Esophagus mucosa (tissue), 1 donor: ENCODE measurements around the gene IGF2R. TPM values are rescaled to one million over a fixed set of nuclear protein-coding genes. Genes with fewer than 3 reads are reported as not detected.
"Not testable (repeated sequence)": the region's sequence is repeated elsewhere in the genome, so short reads cannot be mapped to it uniquely, and the experiment has no call there.

ENCODE experiments used
- ATAC-seq: fragments of 200-7000 bp; cut with Tn5 transposase; one replicate; pipeline ENCODE4 v1.9.1; 2020
- total RNA-seq: library from RNA; stranded (reverse); gene quantifications from one replicate; pipeline ENCODE4 v1.2.4, GENCODE V29; 2023
- donor health status: DM: yes; HTN: yes; CAD: no.

IGF2R gene
- total RNA-seq, 1 donor from 2014 or later, result 53.5 TPM

GRCh38 chr6:159952289-159953005, 16.4 kb upstream of the IGF2R start:
- no peak for ATAC-seq

DNA sequence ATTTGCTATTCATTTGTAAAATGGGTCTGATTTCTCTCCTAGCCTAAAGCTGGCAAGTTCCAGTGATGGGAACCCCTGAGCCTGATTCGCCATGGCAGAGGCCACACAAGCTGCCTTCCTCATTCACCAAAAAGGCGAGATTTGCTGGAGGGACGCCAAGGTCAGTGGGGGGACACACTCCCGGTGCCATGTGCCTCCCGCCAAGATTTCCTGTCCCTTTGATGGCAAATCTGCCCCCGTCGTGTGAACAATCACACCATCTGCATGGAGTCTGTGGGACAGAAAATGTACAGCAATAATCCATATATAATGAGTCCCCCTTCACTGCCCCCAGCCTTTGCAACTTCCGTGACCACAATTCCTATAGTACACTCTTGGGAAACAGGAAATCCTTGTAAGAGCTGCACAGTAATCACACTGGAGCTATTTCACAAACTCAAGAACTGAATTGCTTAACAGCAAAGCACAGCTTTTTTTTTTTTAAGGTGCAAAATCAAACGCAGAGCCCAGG, 15.7 kb upstream of the IGF2R start:
- ATAC-seq, result peak; percentile 64

DNA sequence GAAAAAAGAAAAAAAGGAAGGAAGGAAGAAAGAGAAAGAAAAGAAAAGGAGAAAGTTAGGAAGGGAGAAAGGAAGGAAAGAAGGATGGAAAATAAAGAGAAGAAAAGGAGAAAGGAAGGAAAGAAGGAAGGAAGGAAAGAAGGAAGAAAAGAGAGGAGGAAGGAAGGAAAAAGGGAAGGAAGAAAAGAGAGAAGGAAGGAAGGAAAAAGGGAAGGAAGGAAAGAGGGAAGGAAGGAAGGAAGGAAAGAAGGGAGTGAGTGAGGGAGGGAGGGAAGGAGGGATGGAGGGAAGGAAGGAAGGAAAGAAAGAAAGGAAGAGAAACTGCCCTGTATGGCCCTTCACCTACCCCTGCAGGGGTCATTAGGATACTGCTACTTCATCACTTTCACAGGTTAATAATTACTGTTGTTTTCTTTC, 12.9 kb upstream of the IGF2R start:
- ATAC-seq, result no peak

GRCh38 chr6:159957071-159957673, 11.7 kb upstream of the IGF2R start:
- ATAC-seq, result no peak

- ATAC-seq, result no peak
Measured at GRCh38 chr6:159959165-159959975, 9.5 kb upstream of the IGF2R start.

DNA sequence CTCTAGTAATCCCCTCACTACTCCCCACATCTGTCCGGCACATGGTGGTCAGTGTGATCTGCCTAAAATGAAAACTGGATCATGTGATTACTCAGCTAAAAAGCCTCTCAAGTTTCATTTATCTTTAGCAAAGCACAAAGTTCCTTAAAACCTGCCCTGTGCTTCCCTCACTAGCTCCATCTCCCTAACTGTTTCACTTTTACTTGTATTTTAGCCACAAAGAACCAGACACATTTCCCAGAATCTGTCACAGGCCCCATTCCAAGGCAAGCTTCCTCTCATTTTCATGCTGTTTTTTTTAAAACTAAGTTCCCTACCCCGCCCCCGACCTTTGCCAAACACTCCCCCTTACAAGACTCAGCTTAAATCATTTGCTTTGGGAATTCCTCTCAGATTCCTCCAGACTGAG, 8.9 kb upstream of the IGF2R start:
- no peak for ATAC-seq

DNA sequence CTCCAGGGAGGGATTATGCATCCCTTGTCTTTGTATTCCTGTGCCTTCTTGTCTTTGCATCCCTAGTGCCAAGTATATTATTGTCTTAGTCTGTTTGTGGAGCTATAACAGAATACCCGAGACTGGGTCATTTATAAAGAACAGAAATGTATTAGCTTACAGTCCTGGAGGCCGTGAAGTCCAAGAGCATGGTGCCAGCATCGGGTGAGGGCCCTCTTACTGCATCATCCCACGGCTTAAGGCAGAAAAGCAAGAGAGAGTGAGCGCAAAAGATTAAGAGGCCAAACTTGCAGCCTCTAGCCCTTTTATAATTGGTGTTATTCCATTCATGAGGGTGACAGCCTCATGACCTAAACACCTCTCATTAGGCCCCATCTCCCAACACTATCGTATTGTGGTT, 8.4 kb upstream of the IGF2R start:
- no peak for ATAC-seq

DNA sequence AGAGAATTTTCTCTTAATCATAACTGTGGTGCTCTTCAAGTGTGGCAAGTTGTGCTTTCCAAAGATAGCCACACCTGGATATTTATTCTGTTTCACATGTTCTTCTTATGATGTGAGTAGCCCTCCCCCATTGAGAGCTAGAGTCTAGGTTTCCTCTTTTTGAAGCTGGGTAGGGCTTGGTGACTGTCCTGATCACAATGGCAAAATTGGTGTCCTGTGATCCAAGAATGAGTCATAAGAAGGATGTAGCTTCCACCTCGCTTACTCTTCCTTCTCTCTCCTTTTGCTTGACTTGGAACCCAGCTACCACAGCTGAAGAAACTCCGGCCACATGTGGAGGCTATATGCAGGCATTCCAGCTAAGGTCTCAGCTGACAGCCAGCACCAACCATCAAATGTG, 7.4 kb upstream of the IGF2R start:
- peak; percentile 90 for ATAC-seq

- ATAC-seq, result no peak
Measured at GRCh38 chr6:159963111-159963510, 5.8 kb upstream of the IGF2R start.

- ATAC-seq, result no peak
Measured at GRCh38 chr6:159964046-159964445, 4.8 kb upstream of the IGF2R start.

GRCh38 chr6:159966339-159966738, 2.5 kb upstream of the IGF2R start:
- no peak for ATAC-seq

- ATAC-seq, result peak; percentile 19
Measured at GRCh38 chr6:159966981-159967380, 1.9 kb upstream of the IGF2R start.

- not testable (repeated sequence) for ATAC-seq
Measured at GRCh38 chr6:159967621-159968020, 1.3 kb upstream of the IGF2R start.

- ATAC-seq, result peak; percentile 9
Measured at GRCh38 chr6:159969204-159969912, 476 bp downstream of the IGF2R start.

GRCh38 chr6:159969921-159970320, 1.0 kb downstream of the IGF2R start:
- ATAC-seq, result peak; percentile 36

GRCh38 chr6:159970659-159971063, 1.8 kb downstream of the IGF2R start:
- no peak for ATAC-seq

DNA sequence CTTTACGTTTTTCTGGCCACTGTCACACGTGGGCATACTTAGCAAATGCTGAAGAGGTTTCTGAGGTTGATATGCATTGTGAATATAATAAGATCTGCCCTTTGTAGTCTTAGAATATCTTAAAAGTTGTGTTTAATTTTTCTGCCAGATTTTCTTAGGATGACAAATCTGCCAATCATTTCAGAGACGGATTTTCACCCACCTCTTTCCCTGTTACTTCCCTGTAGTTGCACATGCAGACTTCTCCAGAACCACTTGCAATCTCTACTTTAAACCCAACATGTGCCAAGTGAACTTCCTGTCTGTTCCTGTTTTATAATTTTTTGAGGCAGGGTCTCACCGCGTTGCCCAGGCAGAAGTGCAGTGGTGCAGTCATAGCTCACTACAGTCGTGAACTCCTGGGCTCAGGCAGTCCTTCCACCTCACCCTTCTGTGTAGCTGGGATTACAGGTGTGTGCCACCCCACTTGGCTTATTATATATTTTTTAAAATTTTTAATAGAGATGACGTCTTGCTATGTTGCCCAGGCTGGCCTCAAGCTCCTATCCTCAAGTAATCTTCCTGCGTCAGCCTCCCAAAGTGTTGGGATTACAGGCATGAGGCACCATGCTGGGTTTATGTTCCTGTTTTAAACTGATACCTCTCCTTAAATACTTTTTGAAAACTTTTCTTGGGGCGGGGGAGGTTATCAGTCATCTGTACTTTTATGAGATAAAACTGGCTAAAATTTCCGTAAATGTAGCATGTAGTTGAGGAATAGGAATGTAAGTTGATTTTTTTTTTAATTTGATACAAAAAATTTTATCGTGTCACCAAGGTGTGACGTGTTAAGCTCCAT, 2.7 kb downstream of the IGF2R start:
- no peak for ATAC-seq

DNA sequence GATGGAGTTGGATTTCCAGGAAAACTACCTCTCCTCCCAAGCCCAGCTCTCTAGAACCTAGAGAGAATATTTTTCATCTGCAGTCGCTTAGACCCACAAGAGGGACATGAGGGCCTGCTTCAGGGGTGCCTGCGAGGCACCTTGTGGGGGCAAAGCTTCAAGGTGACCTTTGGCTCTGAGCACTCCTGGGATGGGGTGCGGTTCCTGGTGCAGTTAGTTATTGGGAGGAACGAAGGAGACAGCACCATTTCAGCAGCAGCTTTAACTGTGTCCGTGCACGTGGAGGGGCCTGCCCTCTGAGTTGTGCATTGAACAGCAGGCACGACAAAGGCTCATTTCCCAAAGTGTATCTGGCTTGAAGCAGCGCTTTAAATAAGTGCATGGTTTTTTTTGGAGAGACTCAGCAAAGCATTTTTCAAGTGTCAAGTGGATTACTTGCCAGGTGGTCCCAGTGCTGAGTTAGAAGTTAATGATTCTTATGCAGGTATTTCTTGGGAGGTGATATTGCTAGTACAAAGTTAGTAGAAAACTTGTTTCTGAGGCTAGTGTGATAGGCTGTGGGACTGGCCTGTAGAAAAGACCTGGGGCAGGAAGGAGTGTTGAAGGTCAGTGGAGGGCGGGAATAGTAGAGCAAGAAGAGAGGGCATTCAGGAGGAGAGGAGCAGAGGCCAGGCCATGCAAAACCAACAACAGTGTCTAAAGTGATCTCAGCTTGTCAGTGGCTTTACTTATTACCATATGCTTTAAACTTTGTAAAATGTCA, 3.8 kb downstream of the IGF2R start:
- ATAC-seq, result no peak

DNA sequence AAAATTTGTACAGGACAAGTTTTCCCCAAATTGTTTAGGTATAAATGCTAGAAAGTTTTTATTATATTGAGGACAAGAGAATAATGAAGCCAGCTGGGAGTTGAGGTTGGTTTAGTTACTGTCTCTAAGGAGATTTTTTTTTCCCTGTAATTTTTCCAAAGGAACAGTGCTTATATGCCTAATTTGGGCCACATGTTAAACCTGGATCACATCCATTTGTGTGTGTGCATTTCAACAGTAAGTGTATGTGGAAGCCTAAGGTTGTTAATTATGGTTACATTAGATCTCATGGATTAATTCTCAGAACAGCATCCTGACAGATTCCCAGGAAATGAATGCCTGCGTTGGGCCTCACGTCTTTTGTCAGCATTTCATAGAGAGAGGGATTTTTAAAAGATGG, 4.5 kb downstream of the IGF2R start:
- ATAC-seq, result no peak

DNA sequence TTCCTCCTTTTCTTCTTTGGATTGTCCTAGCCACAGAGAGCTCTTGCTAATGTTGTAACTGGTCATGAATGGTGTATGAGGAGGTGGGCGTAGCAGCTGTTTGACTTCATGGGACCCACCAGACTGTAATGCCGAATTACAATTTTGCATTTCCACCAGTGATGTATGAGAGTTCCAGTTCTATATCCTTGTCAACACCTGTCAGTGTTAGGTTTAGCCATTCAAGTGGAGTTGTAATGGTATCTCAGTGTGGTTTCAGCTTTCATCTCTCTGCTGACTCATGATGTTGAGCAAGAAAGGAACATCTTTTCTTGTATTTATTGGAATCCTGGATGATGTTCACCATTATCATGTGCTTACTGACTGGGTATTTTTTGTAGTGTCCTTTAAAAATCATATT, 5.1 kb downstream of the IGF2R start:
- peak; percentile 39 for ATAC-seq

DNA sequence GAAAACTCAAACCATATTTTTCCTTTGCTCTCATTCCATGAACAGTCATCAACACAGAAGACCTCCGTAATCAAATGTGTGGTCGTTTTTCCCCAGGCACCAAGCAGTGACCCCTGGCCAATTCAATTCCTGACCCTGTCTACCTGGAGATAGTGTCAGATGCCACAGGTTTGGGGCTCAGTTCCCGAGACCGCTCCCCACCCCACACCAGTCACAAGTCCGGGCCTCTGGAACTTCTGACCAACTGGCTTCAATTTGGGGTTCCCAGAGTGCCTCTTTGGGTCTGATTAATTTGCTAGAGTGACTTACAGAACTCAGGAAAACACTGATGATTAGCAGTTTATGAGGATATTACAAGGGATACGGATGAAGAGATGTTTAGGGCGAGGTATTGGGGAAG, 6.0 kb downstream of the IGF2R start:
- no peak for ATAC-seq
